Kidney (tissue), 14 donors: ENCODE data around the gene ANOS1. TPM values are rescaled to one million over a fixed set of nuclear protein-coding genes. Genes with fewer than 3 reads are reported as not detected.

Source experiments
- DNase-seq, 5 donors: peaks; one replicate each; pipeline ENCODE4 v3.0.0-alpha.2; 2013 to 2020
- FAIRE-seq: peaks from 2 replicates; lab custom pipeline; 2012; peaks lifted over from hg19 to GRCh38; lab: Jason Lieb, UNC
- H3K27ac ChIP-seq, 2 donors: one replicate each; pipeline ENCODE4 v1.7.0; 2013; ENCODE audit warnings: low read depth in 2 of 2, low read length in 2 of 2, inconsistent platforms in 1 of 2
- H3K27me3 ChIP-seq: one replicate; pipeline ENCODE4 v1.7.1; 2013; ENCODE audit warnings: low read length, inconsistent platforms; ENCODE audit not compliant: control insufficient read depth, insufficient read depth
- H3K36me3 ChIP-seq, 3 donors: one replicate each; pipeline versions ENCODE4 v1.7.0 to v1.7.1; 2013; ENCODE audit warnings: low read length in 3 of 3, control low read depth in 1 of 3, inconsistent platforms in 1 of 3; ENCODE audit not compliant: insufficient read depth in 3 of 3, control insufficient read depth in 2 of 3
- H3K4me1 ChIP-seq, 3 donors: one replicate each; pipeline versions ENCODE4 v1.7.0 to v1.7.1; 2013; ENCODE audit warnings: low read length in 3 of 3, inconsistent platforms in 1 of 3, low read depth in 1 of 3; ENCODE audit not compliant: control insufficient read depth in 2 of 3, insufficient read depth in 2 of 3
- H3K4me3 ChIP-seq, 3 donors: one replicate each; pipeline versions ENCODE4 v1.7.0 to v1.8.1; 2013; ENCODE audit warnings: low read length in 3 of 3, control low read depth in 1 of 3, inconsistent platforms in 1 of 3
- H3K9ac ChIP-seq, 3 donors: one replicate each; pipeline versions ENCODE4 v1.7.0 to v1.7.1; 2013; ENCODE audit warnings: low read length in 3 of 3, control low read depth in 1 of 3, inconsistent platforms in 1 of 3
- H3K9me3 ChIP-seq, 3 donors: one replicate each; pipeline versions ENCODE4 v1.7.0 to v1.7.1; 2013; ENCODE audit warnings: low read length in 3 of 3, control low read depth in 1 of 3, inconsistent platforms in 1 of 3; ENCODE audit not compliant: control insufficient read depth in 2 of 3, insufficient read depth in 1 of 3
- intact Hi-C: fragments of 100-400 bp; cut with DNase I; formaldehyde crosslinking; loops from one replicate; pipeline ENCODE4 v1.11.1; 2022
- polyA plus RNA-seq: library from polyadenylated mRNA; stranded (reverse); fragments of 350-450 nt; fragmentation: Illumina TruSeq; extraction: RNeasy Lipid Tissue Mini Kit (QIAGEN cat#74804); gene quantifications from one replicate; pipeline ENCODE4 v1.2.3, GENCODE V29; 2014; ENCODE audit warnings: low read depth, low replicate concordance; ENCODE audit not compliant: insufficient read depth
- total RNA-seq: library from RNA; stranded (reverse); fragmentation: NEBNext Ultra II Directional; extraction: Animal tissue kit (Norgen Biotek cat#: 25700); gene quantifications from one replicate; pipeline ENCODE4 v1.2.1, GENCODE V29; 2021
- TF ChIP-seq, protein P1 (sequence below): IDR thresholded peaks from 3 replicates; pipeline ENCODE4 v1.5.1; 2012; ENCODE audit warnings: mild to moderate bottlenecking, moderate library complexity, borderline replicate concordance; ENCODE audit not compliant: insufficient read depth; ENCODE audit errors: extremely low read depth
- donor health status: control.
- donor health status: control.
- donor health status: control.
- donor health status: control.
- donor health status: control.
- donor health status: DM: yes; HTN: yes; CAD: no.
- donor health status: Normal renal cell carcinoma (clear cell type).

ANOS1 gene
- total and polyA plus RNA-seq, 2 donors from 2014 or later = 0.69 to 2.3 TPM

DNA sequence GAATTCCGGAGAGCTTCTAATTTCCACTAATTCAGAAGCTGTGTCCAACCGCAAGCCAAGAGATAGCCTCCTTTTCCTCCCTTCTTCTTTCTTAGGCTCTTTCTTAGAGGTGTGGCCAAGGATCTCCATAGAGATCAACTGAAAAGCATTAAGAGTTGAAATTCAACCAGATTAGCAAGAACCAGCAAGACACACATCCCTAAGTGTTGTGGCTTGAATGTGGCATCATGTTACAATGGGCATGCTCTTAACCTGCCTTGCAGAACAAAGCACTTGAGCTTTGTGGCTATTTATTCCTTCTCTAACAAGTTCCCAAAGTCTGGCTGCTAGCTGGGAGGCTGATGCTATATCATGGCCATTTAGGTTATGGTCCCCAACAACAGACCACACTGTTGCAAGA, 10.4 kb downstream of the ANOS1 start:
- FAIRE-seq (no peak), DNase-seq (peak in 2 of 5 donors; percentile 6 to 7)
- Histone ChIP-seq H3K9me3 (no peaks in the 10 kb centered on the region), H3K4me3 (no peak overlapping the region), H3K9ac (no peak overlapping the region), H3K27me3 (peaks cover 9% of the 10 kb centered on the region), H3K4me1 (no peaks in the 10 kb centered on the region), H3K27ac (no peak overlapping the region), H3K36me3 (no peaks in the 10 kb centered on the region)
- intact Hi-C loops = no loop called here
- TF ChIP-seq, protein P1, sequence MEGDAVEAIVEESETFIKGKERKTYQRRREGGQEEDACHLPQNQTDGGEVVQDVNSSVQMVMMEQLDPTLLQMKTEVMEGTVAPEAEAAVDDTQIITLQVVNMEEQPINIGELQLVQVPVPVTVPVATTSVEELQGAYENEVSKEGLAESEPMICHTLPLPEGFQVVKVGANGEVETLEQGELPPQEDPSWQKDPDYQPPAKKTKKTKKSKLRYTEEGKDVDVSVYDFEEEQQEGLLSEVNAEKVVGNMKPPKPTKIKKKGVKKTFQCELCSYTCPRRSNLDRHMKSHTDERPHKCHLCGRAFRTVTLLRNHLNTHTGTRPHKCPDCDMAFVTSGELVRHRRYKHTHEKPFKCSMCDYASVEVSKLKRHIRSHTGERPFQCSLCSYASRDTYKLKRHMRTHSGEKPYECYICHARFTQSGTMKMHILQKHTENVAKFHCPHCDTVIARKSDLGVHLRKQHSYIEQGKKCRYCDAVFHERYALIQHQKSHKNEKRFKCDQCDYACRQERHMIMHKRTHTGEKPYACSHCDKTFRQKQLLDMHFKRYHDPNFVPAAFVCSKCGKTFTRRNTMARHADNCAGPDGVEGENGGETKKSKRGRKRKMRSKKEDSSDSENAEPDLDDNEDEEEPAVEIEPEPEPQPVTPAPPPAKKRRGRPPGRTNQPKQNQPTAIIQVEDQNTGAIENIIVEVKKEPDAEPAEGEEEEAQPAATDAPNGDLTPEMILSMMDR = no peak

DNA sequence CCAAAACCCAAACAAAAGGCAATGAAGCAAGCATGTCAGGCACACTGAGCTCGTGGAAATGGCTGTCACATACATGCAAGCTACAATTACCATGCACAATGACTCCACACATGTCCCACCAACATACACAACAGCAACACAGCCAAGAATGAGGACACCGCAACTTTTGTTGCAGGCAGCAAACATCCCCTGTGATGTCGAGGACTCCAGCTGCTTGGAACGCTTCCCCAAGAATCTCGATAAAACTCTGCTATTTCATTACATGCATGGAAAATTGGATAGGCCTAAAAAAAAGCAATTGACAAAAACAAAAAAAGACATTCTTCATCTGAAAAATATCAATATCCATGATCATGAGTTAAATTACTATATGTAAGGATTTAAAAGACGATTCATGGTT, 11.8 kb downstream of the ANOS1 start:
- DNase-seq (no peak), FAIRE-seq (no peak)
- Histone ChIP-seq H3K4me1 (no peaks in the 10 kb centered on the region), H3K36me3 (no peaks in the 10 kb centered on the region), H3K27me3 (peaks cover 6% of the 10 kb centered on the region), H3K4me3 (no peak overlapping the region), H3K9ac (no peak overlapping the region), H3K9me3 (no peaks in the 10 kb centered on the region), H3K27ac (no peak overlapping the region)
- TF ChIP-seq, protein P1 = no peak
- intact Hi-C loops = no loop called here

DNA sequence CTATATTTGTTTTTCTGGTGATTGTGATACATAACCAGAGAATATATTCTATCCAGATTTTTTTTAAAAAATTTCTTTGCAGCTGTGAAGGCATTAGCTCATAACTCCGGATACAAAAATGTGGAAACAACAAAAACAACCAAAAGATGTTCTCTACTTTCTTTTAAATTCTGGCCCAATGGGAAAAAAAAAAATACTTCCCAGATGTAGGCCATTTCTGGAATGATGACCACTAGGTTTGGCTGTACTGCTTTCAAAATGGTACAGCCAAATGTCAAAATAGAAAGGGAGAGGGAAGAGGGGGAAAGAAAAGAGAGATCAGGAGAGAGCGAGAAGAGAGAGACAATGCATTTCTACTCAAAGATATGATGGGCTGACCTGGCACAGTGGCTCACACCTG, 14.6 kb downstream of the ANOS1 start:
- Histone ChIP-seq H3K9ac (no peak overlapping the region), H3K27me3 (no peaks in the 10 kb centered on the region), H3K4me3 (no peak overlapping the region), H3K4me1 (no peaks in the 10 kb centered on the region), H3K36me3 (no peaks in the 10 kb centered on the region), H3K9me3 (no peaks in the 10 kb centered on the region), H3K27ac (no peak overlapping the region)
- FAIRE-seq (peak; percentile 54), DNase-seq (no peak)
- TF ChIP-seq, protein P1 = no peak
- intact Hi-C loops = no loop called here

DNA sequence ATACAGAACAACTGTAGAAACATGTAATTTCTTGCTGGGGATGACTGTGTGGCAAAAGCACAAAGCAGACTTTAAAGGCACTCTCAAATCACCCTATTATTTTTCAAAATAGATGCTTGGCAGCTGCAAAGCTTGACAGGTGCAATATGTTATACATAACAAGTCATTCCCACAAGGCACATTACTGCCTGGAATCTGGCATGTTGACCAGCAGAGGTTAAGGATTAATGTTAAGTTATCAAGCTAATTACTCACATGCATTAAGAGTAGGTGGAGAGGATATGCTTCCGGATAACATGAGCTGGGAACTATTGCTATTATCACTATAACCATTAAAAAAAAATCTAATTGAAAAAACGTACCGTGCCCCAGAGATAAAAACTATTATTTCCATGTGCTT, 17.8 kb downstream of the ANOS1 start:
- FAIRE-seq = no peak
- peak in 1 of 5 donors; percentile 13 for DNase-seq

More for the DNA sequence above, 17.8 kb downstream of the ANOS1 start:
- Histone ChIP-seq H3K9me3 (no peaks in the 10 kb centered on the region), H3K27ac (no peak overlapping the region), H3K9ac (no peak overlapping the region), H3K27me3 (no peaks in the 10 kb centered on the region), H3K36me3 (no peaks in the 10 kb centered on the region), H3K4me1 (no peaks in the 10 kb centered on the region), H3K4me3 (no peak overlapping the region)
- TF ChIP-seq, protein P1 = no peak
- intact Hi-C loops = no loop called here
